ENCODE measurements around the gene ABTB1.

The ABTB1 gene

DNA sequence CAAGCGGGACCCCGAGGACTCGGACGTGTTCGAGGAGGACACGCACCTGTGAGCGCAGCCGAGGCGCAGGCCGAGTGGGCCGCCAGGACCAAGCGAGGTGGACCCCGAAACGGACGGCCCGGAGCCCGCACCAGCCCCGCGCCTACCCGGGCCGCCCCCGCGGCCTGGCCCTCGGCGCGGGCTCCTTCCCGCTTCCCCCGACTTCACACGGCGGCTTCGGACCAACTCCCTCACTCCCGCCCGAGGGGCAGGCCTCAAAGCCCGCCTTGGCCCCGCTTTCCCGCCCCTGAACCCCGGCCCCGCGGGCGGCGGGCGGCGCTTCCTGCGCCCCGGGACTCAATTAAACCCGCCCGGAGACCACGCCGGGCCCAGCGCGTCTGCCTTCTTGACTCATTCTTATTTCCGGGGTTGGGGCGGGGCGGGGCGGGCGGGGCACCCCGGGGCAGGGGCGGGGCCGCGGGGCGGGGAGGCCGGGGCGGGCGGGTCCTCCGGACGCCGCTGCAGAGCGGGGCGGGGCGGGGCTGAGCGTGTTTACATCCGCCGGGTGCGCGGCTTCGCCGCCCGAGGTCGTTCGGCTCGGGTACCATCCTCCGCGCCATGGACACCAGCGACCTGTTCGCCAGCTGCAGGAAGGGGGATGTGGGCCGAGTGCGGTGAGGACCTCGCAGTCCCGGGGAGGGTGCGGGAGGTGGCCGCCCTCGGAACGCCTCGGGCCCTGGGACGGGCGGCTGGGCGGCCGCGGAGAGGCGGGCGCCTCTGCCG lies at the start of gene ABTB1:
TSS of gene ABTB1 (plus strand) at position 524 of the 762 bp plus-strand sequence. CDS start at position 598, 74 bp downstream.
- DNase-seq, result peak; percentile 56

GRCh38 chr3:127624063-127624462 lies 48.7 kb upstream of the ABTB1 start:
- no peak for DNase-seq

DNA sequence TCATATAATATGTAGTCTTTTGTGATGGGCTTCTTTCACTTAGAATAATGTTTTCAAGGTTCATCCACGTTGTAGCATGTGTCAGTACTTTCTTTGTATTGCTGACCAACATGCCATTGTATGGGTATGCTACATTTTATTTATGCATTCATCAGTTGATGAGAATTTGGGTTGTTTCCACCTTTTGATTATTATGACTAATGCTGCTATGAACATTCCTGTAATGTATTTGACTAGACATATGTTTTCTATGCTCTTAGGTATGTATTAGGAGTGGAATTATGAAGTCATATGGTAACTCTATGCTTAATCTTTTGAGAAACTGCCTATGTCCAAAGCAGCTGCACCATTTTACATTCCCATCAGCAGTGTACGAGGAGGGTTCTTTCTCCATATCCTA lies 46.9 kb upstream of the ABTB1 start:
- DNase-seq, result no peak

DNA sequence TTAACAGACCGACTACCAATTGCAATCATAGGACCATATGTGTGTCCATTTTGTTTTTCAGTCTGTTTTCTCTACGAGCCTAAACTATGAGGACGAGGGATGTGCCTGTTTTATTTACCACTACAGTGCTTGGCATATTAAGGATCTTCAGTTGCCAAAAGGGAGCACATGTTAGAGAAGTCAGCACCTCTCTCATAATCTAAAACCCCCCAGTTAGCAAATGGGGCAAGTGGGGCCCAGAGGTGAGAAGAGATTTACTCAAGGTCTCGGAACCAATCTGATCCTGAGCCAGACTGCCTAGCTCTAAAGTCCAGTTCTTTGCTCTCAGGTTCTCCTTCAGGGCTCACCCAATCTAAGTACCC lies 44.3 kb upstream of the ABTB1 start:
- no peak for DNase-seq

GRCh38 chr3:127628788-127629466 lies 43.8 kb upstream of the ABTB1 start, which contains the start of gene PODXL2:
Gene PODXL2 (plus strand): TSS chr3:127629185. CDS start chr3:127629220, 35 bp downstream.
- DNase-seq, result peak; percentile 39

- DNase-seq, result peak; percentile 65
These were observed 43.0 kb upstream of the ABTB1 start for GRCh38 chr3:127629467-127630403.

GRCh38 chr3:127630811-127631714 lies 41.7 kb upstream of the ABTB1 start:
- peak; percentile 51 for DNase-seq

DNA sequence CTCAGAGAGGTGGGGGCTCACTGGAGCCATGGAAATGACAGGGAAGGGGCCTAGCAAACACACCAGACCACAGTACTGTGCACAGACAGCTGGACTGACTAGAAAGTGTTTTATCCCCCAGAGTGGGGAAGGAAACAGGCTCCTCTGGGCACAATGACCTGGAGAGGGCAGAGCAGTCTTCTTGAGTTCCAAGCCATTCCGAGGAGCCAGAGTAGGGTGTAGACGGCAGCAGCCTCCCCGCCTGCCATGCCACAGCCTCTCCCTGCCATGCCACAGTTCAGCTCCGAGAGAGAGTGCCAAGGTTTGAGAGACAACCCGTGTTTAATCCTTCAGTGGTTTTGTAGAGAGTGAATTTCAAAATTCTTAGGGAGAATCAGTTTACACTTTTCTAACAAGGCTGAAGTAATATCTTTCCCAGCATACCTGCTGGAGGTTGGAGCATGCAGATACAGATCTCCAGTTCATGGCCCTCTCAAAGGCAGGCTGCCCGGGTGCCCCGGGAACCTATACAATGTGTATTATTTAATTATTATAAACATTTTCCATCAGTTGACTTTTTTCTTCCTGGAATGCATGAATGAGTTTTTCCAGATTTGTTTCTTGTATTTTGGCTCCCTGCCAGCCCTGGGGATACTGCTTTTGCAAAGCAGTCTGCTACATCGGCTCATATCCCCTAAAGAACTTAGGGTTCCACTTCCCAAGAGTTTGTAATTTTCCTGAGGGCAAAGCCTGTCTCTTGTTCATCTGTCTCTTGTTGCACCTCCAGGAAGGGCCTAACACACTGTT lies 40.5 kb upstream of the ABTB1 start:
- peak; percentile 40 for DNase-seq

GRCh38 chr3:127634653-127635052 lies 38.1 kb upstream of the ABTB1 start:
- DNase-seq, result no peak

DNA sequence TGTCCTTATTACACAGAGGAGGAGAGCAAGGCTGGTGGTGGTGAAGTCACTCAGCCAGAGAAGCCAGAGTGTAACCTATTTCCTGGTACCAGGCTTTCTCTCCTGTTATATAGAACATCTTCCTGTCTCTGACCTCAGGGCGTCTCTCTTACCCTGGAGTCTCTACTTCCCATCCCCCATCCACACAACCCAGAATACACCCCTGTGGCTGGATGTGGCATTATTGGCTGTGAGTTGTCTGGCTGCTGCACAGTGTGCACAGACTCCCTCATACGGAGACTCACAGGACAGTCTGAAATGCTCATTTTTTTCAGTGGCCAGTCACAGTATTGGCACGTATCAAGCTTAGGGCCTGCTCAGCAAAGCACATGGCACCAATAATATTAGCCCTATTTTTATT lies 35.2 kb upstream of the ABTB1 start:
- DNase-seq, result no peak

- no peak for DNase-seq
These were observed 34.8 kb upstream of the ABTB1 start for GRCh38 chr3:127637971-127638370.

- peak; percentile 53 for DNase-seq
These were observed 33.3 kb upstream of the ABTB1 start for GRCh38 chr3:127639173-127640041.

GRCh38 chr3:127640042-127640355 lies 32.8 kb upstream of the ABTB1 start:
- DNase-seq, result no peak

- no peak for DNase-seq
These were observed 27.9 kb upstream of the ABTB1 start for GRCh38 chr3:127644641-127645370.

DNA sequence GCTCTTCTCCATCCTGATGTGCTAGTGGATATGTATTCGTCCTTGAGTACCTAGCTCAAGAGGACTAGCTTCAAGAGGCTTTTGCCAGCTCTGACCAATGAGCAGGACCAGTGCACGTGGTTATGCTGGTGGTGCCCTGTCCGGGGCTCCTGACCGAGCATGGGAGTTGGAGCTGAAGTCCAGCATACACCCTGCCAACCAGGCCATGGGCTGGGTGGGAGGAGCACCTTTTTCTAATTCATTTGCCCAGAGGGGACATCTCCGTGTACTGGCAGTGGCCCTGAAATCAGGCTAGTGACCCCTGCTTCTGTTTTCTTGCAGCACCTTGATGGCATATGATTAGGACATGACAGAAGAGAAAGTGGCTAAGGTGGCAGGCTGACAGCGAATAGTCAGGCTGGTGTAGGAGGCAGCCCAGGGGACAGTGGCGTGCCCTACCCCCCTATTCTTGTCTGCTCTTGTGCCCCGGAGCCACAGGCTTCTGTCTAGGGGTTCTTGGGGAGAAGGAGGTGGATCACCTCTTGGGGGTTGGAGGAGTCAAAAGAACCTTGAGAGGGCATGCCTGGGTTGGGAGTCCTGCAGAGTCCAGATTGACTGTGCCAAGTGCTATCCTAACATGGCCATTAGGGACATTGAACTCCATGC lies 27.3 kb upstream of the ABTB1 start:
- DNase-seq, result no peak

GRCh38 chr3:127646501-127647046 lies 26.2 kb upstream of the ABTB1 start:
- DNase-seq, result no peak

- no peak for DNase-seq
These were observed 25.4 kb upstream of the ABTB1 start for GRCh38 chr3:127647166-127647844.

DNA sequence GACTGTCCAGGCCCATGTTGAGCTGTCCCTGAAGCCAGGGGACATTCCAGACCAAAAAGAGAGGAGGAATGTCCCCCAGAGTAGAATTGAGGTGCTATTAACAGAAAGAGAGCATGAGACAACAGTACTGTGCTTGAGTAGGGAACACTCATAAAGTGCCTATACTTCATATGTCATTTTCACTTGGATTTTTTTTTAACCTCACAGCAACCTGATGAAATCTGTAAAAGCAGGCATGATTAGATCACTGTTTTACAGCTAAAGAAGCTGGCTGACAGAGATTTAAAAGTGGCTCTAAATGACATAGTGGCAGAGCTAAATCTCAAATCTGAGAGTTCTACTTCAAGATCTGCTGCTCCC lies 24.9 kb upstream of the ABTB1 start:
- no peak for DNase-seq
